ENCODE data around the gene ICAM2. TPM values are rescaled to one million over a fixed set of nuclear protein-coding genes. Genes with fewer than 3 reads are reported as not detected.

ICAM2 gene
- total RNA-seq, 1 experiment from 2014 or later: 2.0 TPM

DNA sequence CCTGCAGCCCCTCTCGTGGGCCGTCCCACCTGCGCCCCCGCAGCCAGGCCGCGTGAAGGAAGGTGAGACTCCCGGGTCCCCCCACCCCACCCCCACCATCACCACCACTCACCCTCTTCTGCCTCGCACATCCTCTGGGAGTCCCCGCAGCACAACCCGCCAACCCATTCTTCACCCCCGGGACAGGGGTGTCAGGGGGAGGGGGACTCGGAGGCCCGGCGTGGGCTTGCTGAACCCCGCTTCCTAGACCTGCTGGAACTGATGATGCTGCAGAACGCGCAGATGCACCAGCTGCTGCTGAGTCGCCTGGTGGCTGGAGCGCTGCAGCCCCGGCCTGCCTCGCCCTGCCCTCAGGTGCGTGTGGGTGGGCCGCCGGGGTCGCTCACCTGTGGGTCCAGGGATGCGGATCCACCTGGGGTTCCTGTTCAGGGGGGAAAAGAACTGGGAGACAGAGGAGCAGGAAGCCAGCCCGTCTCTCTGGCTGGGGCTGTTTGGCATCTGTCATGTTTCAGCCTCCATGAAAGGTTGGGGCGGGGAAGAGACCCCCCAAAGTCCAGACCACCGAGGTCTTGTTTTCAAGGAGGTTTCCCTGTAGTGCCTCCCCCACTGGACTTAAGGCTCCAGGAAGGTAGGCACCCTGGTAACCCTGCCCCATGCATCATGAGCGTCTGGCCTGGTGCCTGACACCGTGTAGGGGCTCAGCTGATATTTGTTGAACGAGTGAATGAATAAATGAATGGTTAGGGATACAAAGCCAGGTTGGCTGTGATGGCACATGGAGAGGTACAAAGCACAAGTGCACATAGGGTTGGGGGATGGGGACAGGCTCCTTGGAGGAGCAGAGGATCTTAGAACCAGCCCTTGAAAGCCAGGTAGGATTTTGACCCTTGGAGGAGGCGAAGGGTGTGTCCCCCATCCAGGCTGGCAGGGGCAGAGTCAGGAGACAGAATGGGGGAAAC lies 21.4 kb downstream of the ICAM2 start:
- peak overlapping the region; percentile 84 for H3K4me3 Mint-ChIP-seq (ENCODE audit: unreplicated experiment)
- no peaks in the 10 kb centered on the region for H3K9me3 Mint-ChIP-seq (ENCODE audit: unreplicated experiment)
- H3K36me3 Mint-ChIP-seq (ENCODE audit: insufficient read depth, unreplicated experiment): no peaks in the 10 kb centered on the region
- ChIA-PET POLR2A (no interaction called here), CTCF (no interaction called here)
- H3K4me1 Mint-ChIP-seq (ENCODE audit: low read depth, unreplicated experiment): no peaks in the 10 kb centered on the region
- DNase-seq: peak in 1 of 2 experiments; percentile 35
- H3K27me3 Mint-ChIP-seq (ENCODE audit: insufficient read depth, unreplicated experiment): peaks cover 9% of the 10 kb centered on the region
- no peaks in the 10 kb centered on the region for H3K27me3 ChIP-seq (replicated peaks; ENCODE audit: control insufficient read depth, insufficient read depth, low read length)
- H3K4me1 ChIP-seq: peaks cover 5% of the 10 kb centered on the region; the same call in 1 of the 2 replicates
- peak overlapping the region; percentile 74 for H3K4me3 ChIP-seq (ENCODE audit: low read depth, low read length)
- intact Hi-C loops (cut with micrococcal nuclease; ENCODE audit: unreplicated experiment): no loop called here
- BruUV-seq (replicated peaks): no TSS peak
- H3K9me3 ChIP-seq: no peaks in the 10 kb centered on the region
- H3K36me3 ChIP-seq (ENCODE audit: control insufficient read depth, insufficient read depth, low read length): no peaks in the 10 kb centered on the region
- TF ChIP-seq, protein P1, sequence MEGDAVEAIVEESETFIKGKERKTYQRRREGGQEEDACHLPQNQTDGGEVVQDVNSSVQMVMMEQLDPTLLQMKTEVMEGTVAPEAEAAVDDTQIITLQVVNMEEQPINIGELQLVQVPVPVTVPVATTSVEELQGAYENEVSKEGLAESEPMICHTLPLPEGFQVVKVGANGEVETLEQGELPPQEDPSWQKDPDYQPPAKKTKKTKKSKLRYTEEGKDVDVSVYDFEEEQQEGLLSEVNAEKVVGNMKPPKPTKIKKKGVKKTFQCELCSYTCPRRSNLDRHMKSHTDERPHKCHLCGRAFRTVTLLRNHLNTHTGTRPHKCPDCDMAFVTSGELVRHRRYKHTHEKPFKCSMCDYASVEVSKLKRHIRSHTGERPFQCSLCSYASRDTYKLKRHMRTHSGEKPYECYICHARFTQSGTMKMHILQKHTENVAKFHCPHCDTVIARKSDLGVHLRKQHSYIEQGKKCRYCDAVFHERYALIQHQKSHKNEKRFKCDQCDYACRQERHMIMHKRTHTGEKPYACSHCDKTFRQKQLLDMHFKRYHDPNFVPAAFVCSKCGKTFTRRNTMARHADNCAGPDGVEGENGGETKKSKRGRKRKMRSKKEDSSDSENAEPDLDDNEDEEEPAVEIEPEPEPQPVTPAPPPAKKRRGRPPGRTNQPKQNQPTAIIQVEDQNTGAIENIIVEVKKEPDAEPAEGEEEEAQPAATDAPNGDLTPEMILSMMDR (IDR thresholded peaks at IDR 0.05; ENCODE audit: insufficient read depth in 1 of 2, low read depth in 1 of 2, low read length in 1 of 2, severe bottlenecking in 1 of 2, unreplicated experiment in 1 of 2): no peak
- H3K27ac Mint-ChIP-seq (ENCODE audit: unreplicated experiment): no peak overlapping the region

DNA sequence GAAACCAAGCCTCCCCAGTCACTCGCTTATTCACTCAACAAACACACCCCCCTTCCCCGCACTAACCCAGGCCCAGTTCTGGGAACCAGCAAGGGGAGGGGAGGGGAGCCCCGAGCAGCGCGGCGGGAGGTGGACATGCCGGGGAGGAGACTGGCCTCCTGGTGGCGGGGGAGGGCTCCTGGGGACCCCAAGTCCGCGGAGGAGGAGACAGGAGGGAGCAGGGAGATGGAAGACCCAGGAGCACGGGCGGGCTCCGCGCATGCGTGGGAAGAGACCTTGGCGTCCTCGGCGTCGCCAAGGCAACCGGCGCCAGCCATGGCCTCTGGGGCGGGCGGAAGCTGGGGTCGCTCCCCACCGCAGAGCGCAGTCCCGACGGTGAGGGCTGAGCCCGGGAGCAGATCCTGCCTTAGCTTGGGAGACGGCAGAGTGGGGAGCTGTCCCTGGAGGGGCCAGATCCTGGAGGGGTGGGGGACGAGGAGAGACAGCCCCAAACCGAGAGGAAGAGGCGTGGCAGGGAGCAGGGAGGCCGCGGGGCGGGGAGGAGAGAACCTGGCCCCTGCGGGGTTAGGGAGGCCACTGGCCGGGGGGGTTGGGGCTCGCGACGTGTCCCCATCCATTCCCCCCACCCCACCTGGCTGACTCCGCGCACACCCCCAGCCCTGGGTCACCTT lies 22.2 kb downstream of the ICAM2 start, which contains the start of gene PRR29:
TSS of gene PRR29 (plus strand) at position 302 of the 671 bp plus-strand sequence. CDS start at position 316, 14 bp downstream.
- peak; percentile 77 to 83 for DNase-seq
- Mint-ChIP-seq H3K27ac (ENCODE audit: unreplicated experiment) (no peak within 1 kb of the TSS), H3K36me3 (ENCODE audit: insufficient read depth, unreplicated experiment) (no peaks in the 10 kb centered on the region), H3K27me3 (ENCODE audit: insufficient read depth, unreplicated experiment) (peaks cover 9% of the 10 kb centered on the region), H3K4me1 (ENCODE audit: low read depth, unreplicated experiment) (no peaks in the 10 kb centered on the region), H3K9me3 (ENCODE audit: unreplicated experiment) (no peaks in the 10 kb centered on the region), H3K4me3 (ENCODE audit: unreplicated experiment) (peak within 1 kb of the TSS; percentile 84)
- Histone ChIP-seq H3K27me3 (replicated peaks; ENCODE audit: control insufficient read depth, insufficient read depth, low read length) (no peaks in the 10 kb centered on the region), H3K4me3 (ENCODE audit: low read depth, low read length) (peak within 1 kb of the TSS; percentile 74), H3K36me3 (ENCODE audit: control insufficient read depth, insufficient read depth, low read length) (no peaks in the 10 kb centered on the region), H3K9me3 (no peaks in the 10 kb centered on the region), H3K4me1 (peaks cover 5% of the 10 kb centered on the region; the same call in 1 of the 2 replicates)
- POLR2A ChIA-PET: no interaction called here
- CTCF ChIA-PET: no interaction called here
- intact Hi-C loops (cut with micrococcal nuclease; ENCODE audit: unreplicated experiment): no loop called here
- BruUV-seq (replicated peaks): no TSS peak
- TF ChIP-seq, protein P1 (IDR thresholded peaks at IDR 0.05; ENCODE audit: insufficient read depth in 1 of 2, low read depth in 1 of 2, low read length in 1 of 2, severe bottlenecking in 1 of 2, unreplicated experiment in 1 of 2): no peak

GRCh38 chr17:63997341-63998048 lies 22.9 kb downstream of the ICAM2 start:
- POLR2A ChIA-PET: no interaction called here
- Histone ChIP-seq H3K27me3 (replicated peaks; ENCODE audit: control insufficient read depth, insufficient read depth, low read length) (no peaks in the 10 kb centered on the region), H3K36me3 (ENCODE audit: control insufficient read depth, insufficient read depth, low read length) (no peaks in the 10 kb centered on the region), H3K4me1 (peaks cover 5% of the 10 kb centered on the region; the same call in 1 of the 2 replicates), H3K9me3 (no peaks in the 10 kb centered on the region), H3K4me3 (ENCODE audit: low read depth, low read length) (peak overlapping the region; percentile 74)
- no TSS peak for BruUV-seq (replicated peaks)
- no peaks in the 10 kb centered on the region for H3K36me3 Mint-ChIP-seq (ENCODE audit: insufficient read depth, unreplicated experiment)
- H3K9me3 Mint-ChIP-seq (ENCODE audit: unreplicated experiment): no peaks in the 10 kb centered on the region
- DNase-seq: peak in 1 of 2 experiments; percentile 25
- H3K4me1 Mint-ChIP-seq (ENCODE audit: low read depth, unreplicated experiment): no peaks in the 10 kb centered on the region
- H3K4me3 Mint-ChIP-seq (ENCODE audit: unreplicated experiment): peak overlapping the region; percentile 84
- TF ChIP-seq, protein P1 (IDR thresholded peaks at IDR 0.05; ENCODE audit: insufficient read depth in 1 of 2, low read depth in 1 of 2, low read length in 1 of 2, severe bottlenecking in 1 of 2, unreplicated experiment in 1 of 2): no peak
- CTCF ChIA-PET: no interaction called here
- intact Hi-C loops (cut with micrococcal nuclease; ENCODE audit: unreplicated experiment): no loop called here
- peaks cover 13% of the 10 kb centered on the region for H3K27me3 Mint-ChIP-seq (ENCODE audit: insufficient read depth, unreplicated experiment)
- H3K27ac Mint-ChIP-seq (ENCODE audit: unreplicated experiment): no peak overlapping the region
